Loucy (cell line): ENCODE data around the gene RABGAP1.

Source experiments
- H2AFZ ChIP-seq: fragments of 200-600 bp; sonication (generic); 2 replicates; pipeline ENCODE4 v1.6.0; 2016; ENCODE audit warnings: antibody characterized with exemption, mild to moderate bottlenecking, low read length, moderate library complexity
- H3F3A ChIP-seq: fragments of 200-600 bp; 2 replicates; pipeline ENCODE4 v1.6.0; 2016; ENCODE audit warnings: antibody characterized with exemption, low read depth, mild to moderate bottlenecking
- H3K27me3 ChIP-seq: fragments of 200-600 bp; sonication (generic); 2 replicates; pipeline ENCODE4 v1.6.1; 2014; ENCODE audit warnings: low read length, mild to moderate bottlenecking; ENCODE audit not compliant: insufficient read depth, poor library complexity, severe bottlenecking
- H3K36me3 ChIP-seq: fragments of 200-600 bp; sonication (generic); 2 replicates; pipeline ENCODE4 v1.6.1; 2016; ENCODE audit warnings: low read length; ENCODE audit not compliant: insufficient read depth
- H3K4me1 ChIP-seq: fragments of 200-600 bp; sonication (generic); 2 replicates; pipeline ENCODE4 v1.5.1; 2014; ENCODE audit warnings: low read length, mild to moderate bottlenecking; ENCODE audit not compliant: insufficient read depth, poor library complexity, severe bottlenecking
- H3K4me2 ChIP-seq: fragments of 200-600 bp; sonication (generic); 2 replicates; pipeline ENCODE4 v1.6.0; 2014; ENCODE audit warnings: antibody characterized with exemption, low read length, low read depth, mild to moderate bottlenecking; ENCODE audit not compliant: poor library complexity, severe bottlenecking
- H3K4me3 ChIP-seq: fragments of 200-600 bp; sonication (generic); 2 replicates; pipeline ENCODE4 v1.5.1; 2014; ENCODE audit warnings: low read length, mild to moderate bottlenecking, mixed read lengths; ENCODE audit not compliant: poor library complexity, severe bottlenecking
- H3K79me2 ChIP-seq: fragments of 200-600 bp; sonication (generic); 2 replicates; pipeline ENCODE4 v1.6.1; 2014; ENCODE audit warnings: low read length; ENCODE audit not compliant: insufficient read depth
- H3K9ac ChIP-seq: fragments of 200-600 bp; sonication (generic); 2 replicates; pipeline ENCODE4 v1.6.0; 2014; ENCODE audit warnings: mild to moderate bottlenecking, low read depth, low read length, moderate library complexity; ENCODE audit not compliant: poor library complexity, severe bottlenecking
- H3K9me2 ChIP-seq: fragments of 200-600 bp; sonication (generic); replicated peaks from 2 replicates; pipeline ENCODE4 v1.6.1; 2016; ENCODE audit warnings: low read depth, low read length, mixed read lengths
- H3K9me3 ChIP-seq: fragments of 200-600 bp; sonication (generic); 2 replicates; pipeline ENCODE4 v1.6.1; 2014; ENCODE audit warnings: mild to moderate bottlenecking, antibody characterized with exemption, low read length, low read depth; ENCODE audit not compliant: insufficient read depth
- H4K20me1 ChIP-seq: fragments of 200-600 bp; sonication (generic); 2 replicates; pipeline ENCODE4 v1.6.0; 2014; ENCODE audit warnings: antibody characterized with exemption, low read length, mild to moderate bottlenecking; ENCODE audit not compliant: insufficient read depth, poor library complexity, severe bottlenecking
- CTCF ChIP-seq: fragments of 200-600 bp; sonication (generic); conservative IDR thresholded peaks from 2 replicates; pipeline ENCODE4 v1.5.1; 2014; ENCODE audit warnings: mild to moderate bottlenecking, antibody characterized with exemption, low read length
- EZH2phosphoT487 ChIP-seq: fragments of 200-600 bp; IDR thresholded peaks from 2 replicates; pipeline ENCODE4 v1.6.1; 2018; ENCODE audit warnings: antibody characterized with exemption, mild to moderate bottlenecking, moderate library complexity, borderline replicate concordance

RABGAP1 gene

GRCh38 chr9:123113185-123113584, 172.4 kb downstream of the RABGAP1 start:
- Histone ChIP-seq H3K9me3 (no peaks in the 10 kb centered on the region), H3K79me2 (no peaks in the 10 kb centered on the region), H3K4me1 (no peaks in the 10 kb centered on the region), H3K9me2 (no peaks in the 10 kb centered on the region), H3K4me3 (no peak overlapping the region), H3K9ac (no peak overlapping the region), H3K27me3 (no peaks in the 10 kb centered on the region), H4K20me1 (no peaks in the 10 kb centered on the region), H3K36me3 (peaks cover 28% of the 10 kb centered on the region; the same call in 1 of the 2 replicates), H3F3A (no peaks in the 10 kb centered on the region), H3K4me2 (no peak overlapping the region), H2AFZ (no peak overlapping the region)
- no peak for TF ChIP-seq EZH2phosphoT487
- TF ChIP-seq CTCF, result no peak

DNA sequence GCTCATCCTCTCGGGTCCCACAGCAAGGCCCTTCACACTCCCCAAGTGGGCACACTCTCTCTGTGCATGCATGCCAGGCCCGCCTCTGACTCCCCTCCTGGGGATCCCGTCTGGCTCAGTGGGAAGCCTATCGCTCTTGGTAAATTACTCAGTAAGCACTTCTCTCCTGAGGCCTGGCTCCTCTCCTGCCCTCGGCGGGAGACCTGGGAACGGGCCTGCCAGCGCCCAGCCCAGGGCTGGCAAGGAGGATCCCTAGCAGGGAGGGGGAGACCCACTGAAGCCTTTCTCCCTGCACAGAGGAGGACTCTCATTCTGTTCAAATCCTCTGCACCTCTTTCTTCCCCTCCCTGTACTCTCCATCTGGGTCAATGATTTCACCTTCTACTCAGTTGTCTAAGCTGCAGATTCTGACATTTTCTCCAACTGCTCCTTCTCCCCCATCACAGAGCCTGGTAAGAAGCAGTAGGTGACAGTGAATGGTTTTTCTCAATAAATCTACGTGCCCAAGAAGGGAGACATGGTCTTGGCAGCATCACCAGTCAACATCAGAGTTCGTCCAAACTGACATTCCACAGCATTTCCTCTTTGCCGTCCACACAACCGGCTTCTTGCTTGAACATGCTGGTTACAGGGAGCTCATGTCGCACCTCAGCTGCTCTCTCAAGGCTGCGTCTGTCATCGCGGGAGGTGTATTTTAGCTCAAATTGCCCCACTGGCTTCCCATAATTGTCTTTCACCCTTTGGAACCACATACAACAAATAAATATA, 174.5 kb downstream of the RABGAP1 start:
- Histone ChIP-seq H3K4me2 (no peak overlapping the region), H2AFZ (no peak overlapping the region), H3K9ac (no peak overlapping the region), H3K79me2 (no peaks in the 10 kb centered on the region), H4K20me1 (no peaks in the 10 kb centered on the region), H3K36me3 (peaks cover 19% of the 10 kb centered on the region; the same call in 1 of the 2 replicates), H3K27me3 (no peaks in the 10 kb centered on the region), H3K4me1 (no peaks in the 10 kb centered on the region), H3F3A (no peaks in the 10 kb centered on the region), H3K9me3 (no peaks in the 10 kb centered on the region), H3K9me2 (no peaks in the 10 kb centered on the region), H3K4me3 (no peak overlapping the region)
- no peak for TF ChIP-seq EZH2phosphoT487
- TF ChIP-seq CTCF, result no peak

DNA sequence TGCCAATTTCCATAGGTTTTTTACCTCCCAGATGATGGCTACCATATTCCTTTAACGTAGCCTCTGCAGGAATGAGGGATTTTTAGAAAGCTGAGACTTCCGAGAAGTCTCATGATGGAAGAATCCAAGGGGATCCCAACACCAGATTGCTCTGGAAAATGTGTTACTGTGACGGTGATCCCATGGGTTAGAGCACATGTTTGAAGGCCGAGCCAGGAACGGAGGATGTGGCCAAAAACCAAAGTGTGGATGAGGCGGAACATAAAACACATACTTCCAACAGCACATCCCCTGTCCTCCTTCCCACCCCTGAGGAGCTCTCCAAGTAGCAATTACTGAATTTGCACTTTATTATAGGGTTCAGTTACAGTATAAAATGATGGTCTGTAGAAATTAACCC, 175.2 kb downstream of the RABGAP1 start:
- no peak overlapping the region for H3K4me3 ChIP-seq
- H3F3A ChIP-seq, result no peaks in the 10 kb centered on the region
- H3K79me2 ChIP-seq, result no peaks in the 10 kb centered on the region
- H4K20me1 ChIP-seq, result no peaks in the 10 kb centered on the region
- H2AFZ ChIP-seq, result no peak overlapping the region
- H3K4me2 ChIP-seq, result no peak overlapping the region
- H3K9me3 ChIP-seq, result no peaks in the 10 kb centered on the region
- no peaks in the 10 kb centered on the region for H3K27me3 ChIP-seq
- no peaks in the 10 kb centered on the region for H3K9me2 ChIP-seq
- H3K4me1 ChIP-seq, result no peaks in the 10 kb centered on the region
- peaks cover 21% of the 10 kb centered on the region; the same call in 1 of the 2 replicates for H3K36me3 ChIP-seq
- TF ChIP-seq EZH2phosphoT487, result no peak
- no peak for TF ChIP-seq CTCF
- no peak overlapping the region for H3K9ac ChIP-seq
